H1 (cell line): ENCODE data around the gene FMO5. TPM values are rescaled to one million over a fixed set of nuclear protein-coding genes. Genes with fewer than 3 reads are reported as not detected.

ENCODE experiments used
- CTBP2 ChIP-seq: IDR thresholded peaks from 2 replicates; pipeline ENCODE4 v1.7.0; 2011; ENCODE audit warnings: borderline replicate concordance, mild to moderate bottlenecking, moderate library complexity, mixed read lengths, low read length; ENCODE audit not compliant: insufficient read depth, insufficient read length
- GABPA ChIP-seq: IDR thresholded peaks from 2 replicates; pipeline ENCODE4 v1.6.1; 2011; ENCODE audit warnings: mild to moderate bottlenecking, low read length, moderate library complexity, borderline replicate concordance; ENCODE audit not compliant: insufficient read depth
- polyA plus RNA-seq, 7 experiments: library from polyadenylated mRNA; depleted of rRNA in 3 of 7; stranded (reverse) in 5 of 7; unstranded in 2 of 7; fragments of >200 nt in 5 of 7; fragments of 200-250 nt in 2 of 7; gene quantifications; 1 replicate in 5 of 7; 2 replicates in 1 of 7; 4 replicates in 1 of 7; pipeline versions ENCODE4 v1.2.1 to v1.2.3, GENCODE V29; 2011 to 2013; ENCODE audit warnings: missing spikeins in 2 of 7, mixed read lengths in 2 of 7
- total RNA-seq: library from RNA; stranded (reverse); fragmentation: NEBNext Ultra II Directional; extraction: Animal tissue kit (Norgen Biotek cat#: 25700); gene quantifications from 2 replicates; pipeline ENCODE4 v1.2.1, GENCODE V29; 2021

Gene FMO5
- total and polyA plus RNA-seq, 2 of the 8 experiments (the other 6 are each of a cell fraction or from before 2014, with no cell fraction given), result 0.27 to 0.34 TPM

GRCh38 chr1:147245129-147245528, 20.0 kb upstream of the FMO5 start (continued):
- TF ChIP-seq GABPA (no peak), CTBP2 (no peak)
